RWPE1 (cell line): Measurements from ENCODE around the gene AHCYL2.

Source experiments
- CTCF ChIA-PET: fragments of 350-600 bp; sonication (Branson Sonifier 250); formaldehyde crosslinking; extraction: SDS; loops from one replicate; lab custom pipeline; 2021; lab: Yijun Ruan, JAX
- POLR2A ChIA-PET: fragments of 400-600 bp; formaldehyde crosslinking; extraction: SDS; loops from one replicate; lab custom pipeline; 2020; ENCODE audit warnings: antibody characterized with exemption; ENCODE audit not compliant: low non-redundant PET; lab: Yijun Ruan, JAX
- DNase-seq: peaks from one replicate; pipeline ENCODE4 v3.0.0; 2012; ENCODE audit warnings: low spot score
- H3K27ac ChIP-seq: fragments of 450-650 bp; 2 replicates; pipeline ENCODE4 v1.5.1; 2017
- CTCF ChIP-seq: fragments of 450-650 bp; conservative IDR thresholded peaks from 2 replicates; pipeline ENCODE4 v1.5.1; 2017; ENCODE audit warnings: low read depth, mild to moderate bottlenecking

AHCYL2 gene

GRCh38 chr7:129383542-129384132 is 158.8 kb downstream of the AHCYL2 start:
- CTCF ChIA-PET = no interaction called here

GRCh38 chr7:129385116-129385515 is 160.3 kb downstream of the AHCYL2 start:
- ChIA-PET POLR2A (no interaction called here), CTCF (no interaction called here)
- no peak for DNase-seq
- no peak for TF ChIP-seq CTCF
- H3K27ac ChIP-seq = no peak overlapping the region

More at GRCh38 chr7:129383542-129384132, 158.8 kb downstream of the AHCYL2 start:
- POLR2A ChIA-PET = no interaction called here
- H3K27ac ChIP-seq = no peak overlapping the region
- DNase-seq = no peak
- no peak for TF ChIP-seq CTCF

- DNase-seq = no peak
- no peak overlapping the region for H3K27ac ChIP-seq
- ChIA-PET POLR2A (no interaction called here), CTCF (no interaction called here)
- TF ChIP-seq CTCF = no peak
Observed at GRCh38 chr7:129385598-129385997, 160.8 kb downstream of the AHCYL2 start.

GRCh38 chr7:129386506-129386905 is 161.7 kb downstream of the AHCYL2 start:
- DNase-seq = no peak
- no peak overlapping the region for H3K27ac ChIP-seq
- ChIA-PET POLR2A (no interaction called here), CTCF (interaction anchor here (0.6 to 1.1 kb wide), 2 partner anchors 10 to 230 kb away, joined by 3 to 4 read pairs; no protein-coding TSS in a partner anchor)
- no peak for TF ChIP-seq CTCF

- CTCF ChIA-PET = interaction anchor here (1.1 kb wide), 1 partner anchor 229 kb away, joined by 3 read pairs; no protein-coding TSS in a partner anchor
- H3K27ac ChIP-seq = no peak overlapping the region
- no peak for DNase-seq
- POLR2A ChIA-PET = no interaction called here
- no peak for TF ChIP-seq CTCF
Observed at GRCh38 chr7:129387537-129387936, 162.7 kb downstream of the AHCYL2 start.

- no peak for TF ChIP-seq CTCF
- no peak overlapping the region for H3K27ac ChIP-seq
- no peak for DNase-seq
- POLR2A ChIA-PET = no interaction called here
- CTCF ChIA-PET = interaction anchor here (0.7 to 1.0 kb wide), 2 partner anchors 11 to 21 kb away, joined by 3 read pairs; no protein-coding TSS in a partner anchor
Observed at GRCh38 chr7:129388333-129389098, 163.7 kb downstream of the AHCYL2 start.
